ENCODE results near the gene TSPAN7. TPM values are rescaled to one million over a fixed set of nuclear protein-coding genes. Genes with fewer than 3 reads are reported as not detected.

TSPAN7 gene
- total and polyA plus RNA-seq, 2 experiments from 2014 or later: 12.4 to 17.2 TPM

DNA sequence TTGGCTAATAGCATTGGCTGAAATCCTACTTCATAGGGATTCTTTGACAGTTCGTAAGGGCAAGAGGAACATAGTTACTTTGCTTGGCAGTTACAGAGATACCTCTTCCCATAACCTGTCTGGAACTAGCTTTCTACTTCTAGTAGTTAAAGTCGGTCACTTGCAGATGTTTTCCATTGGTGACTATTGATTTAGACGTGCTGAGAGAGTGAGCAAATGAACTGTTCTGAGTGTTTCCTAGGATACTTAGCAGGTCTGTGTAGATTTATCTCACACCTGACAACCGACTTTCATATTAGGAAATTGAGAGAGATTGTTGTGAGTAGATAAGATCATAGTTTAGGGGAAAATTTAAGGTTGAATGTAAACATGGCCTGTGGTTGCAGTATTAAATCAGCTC is 116.8 kb downstream of the TSPAN7 start:
- WGBS (ENCODE audit: low lambda C conversion rate, missing lambda C conversion rate): 56% methylated on average over 4 of the region's 4 CpGs
- Histone ChIP-seq H4K20me1 (ENCODE audit: insufficient read depth, poor library complexity, severe bottlenecking) (no peaks in the 10 kb centered on the region), H3K36me3 (replicated peaks; ENCODE audit: insufficient read depth, low read depth) (no peaks in the 10 kb centered on the region), H3K79me2 (no peaks in the 10 kb centered on the region), H3K4me1 (ENCODE audit: insufficient read depth) (peaks cover 9% of the 10 kb centered on the region), H3K4me3 (no peak overlapping the region), H3K4me2 (no peak overlapping the region), H3K27ac (no peak overlapping the region), H3K9me3 (ENCODE audit: low read depth) (no peaks in the 10 kb centered on the region), H3K27me3 (no peaks in the 10 kb centered on the region), H3K9me2 (replicated peaks; ENCODE audit: insufficient read depth) (no peaks in the 10 kb centered on the region), H2AFZ (no peak overlapping the region)
- no peak for DNase-seq (ENCODE audit: low spot score)
- no peak for TF ChIP-seq EZH2 (IDR thresholded peaks at IDR 0.05; ENCODE audit: borderline replicate concordance)
- TF ChIP-seq EZH2phosphoT487 (IDR thresholded peaks at IDR 0.05; ENCODE audit: low read depth, severe bottlenecking, unreplicated experiment): no peak
- no peak for TF ChIP-seq CTCF (IDR thresholded peaks at IDR 0.05; ENCODE audit: poor library complexity)

DNA sequence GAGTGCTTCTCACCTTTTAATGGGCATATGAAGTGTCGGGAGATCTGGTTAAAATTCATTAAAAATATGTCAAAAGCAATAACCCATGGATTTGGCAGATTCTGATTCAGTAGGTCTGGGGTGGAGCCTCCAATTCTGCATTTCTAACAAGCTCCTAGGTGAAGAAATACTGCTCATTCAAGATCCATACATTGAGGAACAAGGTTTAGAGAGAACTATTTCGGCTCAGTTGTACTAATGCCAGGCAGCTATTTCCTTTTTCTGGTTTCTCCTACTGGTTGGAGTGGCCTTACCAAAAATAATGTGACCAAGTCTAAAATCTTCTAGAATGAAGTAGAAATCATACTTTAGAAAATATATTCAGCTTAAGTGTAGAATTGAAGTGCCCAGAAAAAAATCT is 117.5 kb downstream of the TSPAN7 start:
- Histone ChIP-seq H3K27ac (no peak overlapping the region), H3K79me2 (no peaks in the 10 kb centered on the region), H2AFZ (no peak overlapping the region), H3K9me2 (replicated peaks; ENCODE audit: insufficient read depth) (no peaks in the 10 kb centered on the region), H4K20me1 (ENCODE audit: insufficient read depth, poor library complexity, severe bottlenecking) (no peaks in the 10 kb centered on the region), H3K36me3 (replicated peaks; ENCODE audit: insufficient read depth, low read depth) (no peaks in the 10 kb centered on the region), H3K4me1 (ENCODE audit: insufficient read depth) (peaks cover 9% of the 10 kb centered on the region), H3K9me3 (ENCODE audit: low read depth) (no peaks in the 10 kb centered on the region), H3K4me3 (no peak overlapping the region), H3K27me3 (no peaks in the 10 kb centered on the region), H3K4me2 (no peak overlapping the region)
- WGBS (ENCODE audit: low lambda C conversion rate, missing lambda C conversion rate): 78% methylated on average over 2 of the region's 2 CpGs
- no peak for TF ChIP-seq CTCF (IDR thresholded peaks at IDR 0.05; ENCODE audit: poor library complexity)
- TF ChIP-seq EZH2 (IDR thresholded peaks at IDR 0.05; ENCODE audit: borderline replicate concordance): no peak
- no peak for TF ChIP-seq EZH2phosphoT487 (IDR thresholded peaks at IDR 0.05; ENCODE audit: low read depth, severe bottlenecking, unreplicated experiment)
- no peak for DNase-seq (ENCODE audit: low spot score)

- no peaks in the 10 kb centered on the region for H4K20me1 ChIP-seq (ENCODE audit: insufficient read depth, poor library complexity, severe bottlenecking)
- no peak for TF ChIP-seq EZH2 (IDR thresholded peaks at IDR 0.05; ENCODE audit: borderline replicate concordance)
- no peak for TF ChIP-seq EZH2phosphoT487 (IDR thresholded peaks at IDR 0.05; ENCODE audit: low read depth, severe bottlenecking, unreplicated experiment)
- no peak for TF ChIP-seq CTCF (IDR thresholded peaks at IDR 0.05; ENCODE audit: poor library complexity)
- 77% methylated on average over 2 of the region's 2 CpGs for WGBS (ENCODE audit: low lambda C conversion rate, missing lambda C conversion rate)
- H3K9me3 ChIP-seq (ENCODE audit: low read depth): no peaks in the 10 kb centered on the region
- no peaks in the 10 kb centered on the region for H3K27me3 ChIP-seq
- no peaks in the 10 kb centered on the region for H3K36me3 ChIP-seq (replicated peaks; ENCODE audit: insufficient read depth, low read depth)
- no peak overlapping the region for H3K4me2 ChIP-seq
- H3K9me2 ChIP-seq (replicated peaks; ENCODE audit: insufficient read depth): no peaks in the 10 kb centered on the region
- no peaks in the 10 kb centered on the region for H3K79me2 ChIP-seq
- no peak overlapping the region for H3K27ac ChIP-seq
- no peak for DNase-seq (ENCODE audit: low spot score)
- H3K4me3 ChIP-seq: no peak overlapping the region
- H3K4me1 ChIP-seq (ENCODE audit: insufficient read depth): peaks cover 9% of the 10 kb centered on the region
- no peak overlapping the region for H2AFZ ChIP-seq
Observed at GRCh38 chrX:38679695-38680094, 118.4 kb downstream of the TSPAN7 start.

GRCh38 chrX:38682095-38682494 is 120.8 kb downstream of the TSPAN7 start:
- TF ChIP-seq EZH2 (IDR thresholded peaks at IDR 0.05; ENCODE audit: borderline replicate concordance): no peak
- no peak for TF ChIP-seq EZH2phosphoT487 (IDR thresholded peaks at IDR 0.05; ENCODE audit: low read depth, severe bottlenecking, unreplicated experiment)
- no peak for TF ChIP-seq CTCF (IDR thresholded peaks at IDR 0.05; ENCODE audit: poor library complexity)
- H3K36me3 ChIP-seq (replicated peaks; ENCODE audit: insufficient read depth, low read depth): no peaks in the 10 kb centered on the region
- H3K27me3 ChIP-seq: no peaks in the 10 kb centered on the region
- H2AFZ ChIP-seq: no peak overlapping the region
- H3K27ac ChIP-seq: no peak overlapping the region
- H3K9me3 ChIP-seq (ENCODE audit: low read depth): no peaks in the 10 kb centered on the region
- H3K4me3 ChIP-seq: no peak overlapping the region
- H3K79me2 ChIP-seq: no peaks in the 10 kb centered on the region
- H4K20me1 ChIP-seq (ENCODE audit: insufficient read depth, poor library complexity, severe bottlenecking): no peaks in the 10 kb centered on the region
- 27% methylated on average over 2 of the region's 2 CpGs for WGBS (ENCODE audit: low lambda C conversion rate, missing lambda C conversion rate)
- no peak for DNase-seq (ENCODE audit: low spot score)
- H3K4me2 ChIP-seq: no peak overlapping the region
- H3K4me1 ChIP-seq (ENCODE audit: insufficient read depth): peaks cover 9% of the 10 kb centered on the region
- H3K9me2 ChIP-seq (replicated peaks; ENCODE audit: insufficient read depth): no peaks in the 10 kb centered on the region
